Medulla oblongata (tissue), 1 donor: Measurements from ENCODE around the gene NFIA.

Source experiments
- DNase-seq: peaks from one replicate; pipeline ENCODE4 v3.0.0-alpha.2; 2015; ENCODE audit errors: extremely low spot score

Gene NFIA

DNA sequence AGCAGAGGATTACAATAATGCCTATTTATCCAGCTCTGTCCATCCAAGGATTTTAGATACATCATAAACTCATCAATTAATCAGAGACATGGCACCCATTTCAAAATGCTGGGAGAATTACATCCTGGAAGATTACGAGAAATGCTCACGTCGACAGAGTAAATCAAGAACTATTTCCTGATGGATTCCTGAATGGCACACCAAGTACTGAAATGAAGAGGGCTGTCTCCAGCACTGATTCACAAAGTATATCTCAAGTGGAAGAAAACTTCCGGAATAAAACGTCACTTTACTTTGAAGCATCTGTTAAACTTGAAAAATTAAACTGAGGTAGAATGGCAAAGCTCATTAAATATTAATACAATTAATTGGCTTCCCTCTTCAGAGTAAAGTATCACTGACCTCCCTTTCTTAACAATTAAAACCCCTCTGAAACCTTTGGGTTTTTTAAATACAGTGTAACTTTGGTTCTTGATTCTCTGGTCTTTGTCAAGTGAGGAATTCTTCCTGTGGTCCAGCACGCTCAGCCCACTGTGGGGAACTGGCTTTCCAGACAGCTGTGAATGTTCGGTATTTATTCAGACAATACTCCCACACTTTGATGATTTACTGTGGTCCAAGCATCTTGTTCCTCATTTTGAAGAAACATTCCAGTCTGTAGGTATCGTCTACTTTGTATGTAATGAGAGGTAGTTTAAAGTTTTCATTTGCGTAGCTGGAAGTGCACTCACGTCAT, 288.0 kb downstream of the NFIA start:
- DNase-seq: no peak

DNA sequence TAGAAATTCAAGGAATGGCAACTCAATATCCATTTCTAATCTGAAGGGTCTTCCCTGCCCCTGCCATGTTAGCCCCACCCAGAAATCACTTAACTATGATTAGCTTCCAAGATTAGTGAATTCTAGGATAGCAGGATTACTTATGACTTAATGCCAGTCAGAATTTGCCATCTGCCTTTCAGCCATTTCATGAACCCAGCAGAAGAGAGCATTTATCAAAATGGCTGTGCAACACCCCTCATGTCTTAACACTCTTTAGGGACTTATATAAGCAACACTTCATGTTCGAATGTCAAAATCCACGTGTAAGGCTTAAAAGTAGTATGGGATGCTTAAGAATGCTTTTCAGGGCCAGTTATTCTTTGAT, 288.5 kb downstream of the NFIA start:
- no peak for DNase-seq

DNA sequence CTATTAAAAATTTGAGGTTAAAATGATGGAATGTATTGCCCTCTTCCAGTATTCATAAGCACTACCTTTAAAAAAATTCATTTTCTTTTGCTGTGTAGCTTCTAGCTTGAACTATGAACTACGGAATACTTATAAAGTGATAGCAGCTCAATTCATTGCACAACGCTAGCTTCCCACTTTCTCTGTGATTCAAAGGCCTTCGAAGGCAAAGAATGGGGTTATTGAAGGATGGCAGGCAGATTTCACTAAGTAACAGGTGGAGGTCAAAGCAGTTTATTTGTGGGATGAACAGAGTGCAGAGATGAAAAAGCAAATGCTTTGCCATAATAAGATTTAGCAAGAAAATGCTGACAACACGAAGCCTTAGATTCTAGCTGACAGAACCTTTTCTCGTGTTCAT, 290.6 kb downstream of the NFIA start:
- DNase-seq: no peak

DNA sequence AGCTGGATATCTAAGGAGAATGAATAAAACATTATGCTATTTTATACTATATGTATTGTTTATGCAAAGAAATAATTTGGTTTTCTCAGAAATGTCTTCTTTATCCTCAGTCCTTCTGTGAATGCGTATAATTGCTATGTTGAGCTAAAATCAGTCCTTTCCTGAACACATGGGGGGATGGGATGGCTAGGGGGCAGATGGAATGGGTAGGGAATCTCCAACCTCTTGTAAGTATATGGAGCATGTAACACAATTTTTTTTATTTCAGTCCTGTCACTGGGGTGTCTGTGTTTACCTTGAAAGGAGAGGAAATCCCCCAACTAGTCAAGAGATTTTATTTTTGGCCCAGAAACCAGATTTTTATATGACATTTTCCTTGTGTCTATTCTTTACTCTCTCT, 291.8 kb downstream of the NFIA start:
- DNase-seq: no peak

DNA sequence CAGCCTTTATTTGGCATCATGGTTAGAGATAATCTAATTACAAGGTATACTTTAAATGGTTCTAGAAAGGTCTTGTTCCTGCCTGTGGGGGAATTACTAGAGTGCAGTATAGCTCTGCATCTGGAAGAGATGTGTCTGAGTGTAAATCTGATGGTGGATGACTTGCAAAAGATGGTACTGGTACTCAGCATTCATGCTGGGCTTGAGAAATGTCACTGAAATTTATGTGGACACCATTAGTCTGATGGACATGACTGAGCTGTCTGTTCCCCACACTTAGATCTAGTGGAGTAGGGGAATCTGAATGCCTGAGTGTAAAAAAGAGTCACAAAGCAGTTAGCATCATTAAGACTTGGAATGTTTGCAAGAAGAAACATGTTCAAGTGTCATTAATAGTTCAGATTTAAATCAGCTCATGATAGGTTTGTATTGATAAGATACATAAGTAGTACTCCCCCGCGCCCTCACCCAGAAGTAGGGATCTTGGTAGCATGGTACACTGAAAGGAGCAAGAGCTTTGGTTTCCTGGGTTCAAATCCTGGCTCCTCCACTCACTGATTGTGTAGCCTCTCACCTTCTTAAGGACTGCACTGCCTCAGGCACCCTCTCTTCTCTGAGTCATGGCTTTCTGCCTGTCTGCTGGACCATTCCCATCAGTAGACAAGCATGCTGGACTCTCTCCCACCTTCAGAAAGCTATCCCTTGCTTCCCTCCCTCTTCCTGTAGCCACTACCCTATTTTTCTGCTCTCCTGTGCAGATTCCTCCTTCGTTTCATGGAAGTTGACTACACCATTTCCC, 292.9 kb downstream of the NFIA start:
- DNase-seq: no peak

DNA sequence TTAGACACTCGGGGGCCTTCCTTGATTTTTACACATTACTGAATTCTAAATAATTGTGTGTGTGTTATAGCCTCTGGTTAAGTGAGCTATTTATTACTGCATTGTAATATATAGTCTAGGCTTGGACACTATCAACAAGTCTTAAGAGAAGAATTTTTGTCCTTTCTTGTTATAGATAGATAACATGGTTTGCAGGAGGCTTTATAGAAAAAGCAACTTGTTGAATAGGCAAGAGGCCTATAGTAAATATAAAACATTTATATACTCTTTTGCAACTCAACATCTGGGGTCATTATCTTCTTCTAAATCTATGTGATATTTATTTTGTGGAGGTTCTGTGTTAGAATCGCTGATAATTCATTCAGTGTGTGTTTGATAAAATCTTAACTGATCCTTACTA, 293.8 kb downstream of the NFIA start:
- no peak for DNase-seq

DNA sequence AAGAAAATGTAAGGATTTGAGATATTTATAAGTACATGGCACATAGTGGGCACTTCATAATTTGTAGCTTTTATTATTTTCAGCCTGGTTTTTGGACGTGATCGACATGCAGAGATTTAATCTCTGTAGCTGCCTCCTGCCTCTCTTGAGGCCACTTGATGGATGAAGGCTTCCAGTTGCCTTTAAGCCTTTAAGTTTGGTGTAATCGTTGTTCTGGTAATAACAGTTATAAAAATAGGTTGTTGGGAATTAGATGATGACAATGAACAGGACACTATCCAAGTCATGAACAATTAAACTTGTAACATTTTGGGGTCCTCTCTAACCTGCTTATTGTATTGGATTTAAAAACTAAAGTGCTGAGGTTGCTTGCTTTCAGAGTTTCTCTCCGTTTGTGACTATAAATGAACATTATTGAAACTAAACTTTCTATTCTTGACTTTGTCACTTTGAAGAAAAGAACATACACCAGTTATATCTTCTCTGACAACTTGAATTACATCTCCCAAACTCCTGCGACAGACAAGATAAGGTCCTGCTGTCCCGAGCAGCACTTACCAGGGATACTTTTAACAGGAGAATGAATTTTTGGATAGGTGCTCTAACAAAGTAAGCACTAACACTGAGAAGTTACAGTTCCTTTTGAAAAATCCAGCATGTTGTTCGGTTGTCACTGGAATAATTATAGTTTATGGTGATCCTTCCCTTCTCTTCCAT, 295.0 kb downstream of the NFIA start:
- DNase-seq: no peak

DNA sequence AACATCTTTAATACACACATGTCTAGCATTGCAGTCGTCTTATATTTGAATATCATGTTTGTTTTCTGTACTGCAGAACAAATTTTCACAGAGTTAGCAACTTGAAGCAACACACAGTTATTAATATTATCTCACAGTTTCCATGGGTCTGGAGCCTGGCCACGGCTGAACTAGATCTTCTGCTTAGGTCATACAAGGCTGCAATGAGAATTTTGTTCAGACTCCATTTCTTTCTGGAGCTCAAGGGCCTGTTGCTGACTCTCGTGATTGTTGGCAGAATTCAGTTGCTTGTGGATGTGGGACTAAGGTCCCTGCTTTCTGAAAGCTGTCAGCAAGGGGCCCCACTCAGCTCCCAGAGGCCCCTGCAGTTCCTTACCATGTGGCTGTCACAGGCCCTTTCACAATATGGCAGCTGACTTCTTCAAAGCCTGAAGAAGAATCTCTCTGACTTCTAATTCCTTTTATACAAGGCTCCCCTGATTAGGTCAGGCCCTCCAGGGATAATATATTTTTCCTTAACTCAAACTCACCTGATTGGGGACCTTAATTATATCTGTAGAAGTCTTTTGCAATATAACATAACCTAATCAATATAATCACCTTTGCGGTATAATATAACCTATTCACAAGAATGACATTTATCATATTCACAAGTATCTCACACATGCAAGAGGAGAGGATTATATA, 296.3 kb downstream of the NFIA start:
- no peak for DNase-seq

DNA sequence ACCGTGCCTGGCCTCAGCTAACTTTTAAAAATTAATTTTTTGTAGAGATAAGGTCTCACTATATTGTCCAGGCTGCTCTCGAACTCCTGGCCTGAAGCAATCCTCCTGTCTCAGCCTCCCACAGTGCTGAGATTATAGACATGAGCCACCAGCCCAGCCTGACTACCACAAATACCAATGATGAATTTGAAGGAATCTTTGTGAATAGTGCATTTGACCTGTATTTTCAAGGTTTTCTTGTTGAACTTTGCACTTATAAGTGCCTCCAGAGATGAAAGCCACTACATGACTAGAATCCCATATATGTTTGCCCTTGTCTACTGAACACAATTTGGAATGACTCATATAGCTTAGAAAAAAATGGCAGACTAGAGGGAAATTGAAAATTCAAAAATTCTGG, 297.3 kb downstream of the NFIA start:
- DNase-seq: no peak

DNA sequence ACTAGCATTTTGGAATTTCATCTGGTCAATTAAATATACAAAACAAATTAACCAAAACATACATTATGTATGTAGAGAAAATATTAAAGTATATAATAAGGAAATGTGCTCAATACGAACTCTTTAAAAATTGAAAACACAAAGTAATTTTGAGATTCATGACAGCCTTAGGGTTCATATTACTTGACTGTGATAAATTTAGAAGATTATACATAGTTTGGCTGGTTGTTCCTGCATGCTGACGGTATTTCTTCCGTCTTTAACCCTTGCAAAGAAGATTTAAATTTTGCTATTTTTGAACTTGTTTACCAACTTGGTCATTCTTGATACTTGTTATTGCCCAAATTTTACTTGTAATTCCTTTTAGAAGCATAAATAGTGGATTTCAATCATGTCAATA, 298.2 kb downstream of the NFIA start:
- no peak for DNase-seq

DNA sequence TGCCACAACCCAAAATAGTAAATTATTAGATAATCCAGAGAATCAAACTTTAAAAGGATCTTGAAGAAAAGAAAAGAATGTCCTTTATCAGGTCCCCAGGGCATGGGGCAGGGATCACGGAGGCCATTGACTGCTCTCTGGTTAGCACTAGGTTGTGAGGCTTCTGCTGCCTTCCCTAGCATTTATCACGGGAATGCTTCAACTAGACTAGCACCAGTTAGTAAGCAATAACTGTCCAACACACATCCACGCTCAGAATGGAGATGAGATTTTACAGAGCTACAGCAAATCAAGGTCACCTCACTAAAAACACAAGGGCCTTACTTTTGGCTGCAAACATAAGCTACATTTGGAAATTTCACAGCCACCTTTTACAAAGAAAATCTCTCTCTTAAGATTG, 304.0 kb downstream of the NFIA start:
- no peak for DNase-seq

DNA sequence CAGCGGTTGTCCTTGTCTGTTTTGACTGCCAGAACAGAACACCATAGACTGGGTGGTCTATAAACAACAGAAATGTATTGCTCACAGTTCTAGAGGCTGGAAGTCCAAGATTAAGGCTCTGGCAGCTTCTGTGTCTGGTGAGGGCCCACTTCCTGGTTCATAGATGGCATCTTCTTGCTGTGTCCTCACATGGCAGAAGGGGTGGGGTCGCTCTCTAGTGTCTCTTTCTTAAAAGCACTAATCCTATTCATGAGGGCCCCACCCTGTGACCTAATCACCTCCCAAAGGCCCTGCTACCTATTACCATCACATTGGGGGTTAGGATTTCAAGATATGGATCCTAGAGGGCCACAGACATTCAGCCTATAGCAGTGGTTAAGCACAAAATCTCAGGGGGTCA, 304.4 kb downstream of the NFIA start:
- no peak for DNase-seq

DNA sequence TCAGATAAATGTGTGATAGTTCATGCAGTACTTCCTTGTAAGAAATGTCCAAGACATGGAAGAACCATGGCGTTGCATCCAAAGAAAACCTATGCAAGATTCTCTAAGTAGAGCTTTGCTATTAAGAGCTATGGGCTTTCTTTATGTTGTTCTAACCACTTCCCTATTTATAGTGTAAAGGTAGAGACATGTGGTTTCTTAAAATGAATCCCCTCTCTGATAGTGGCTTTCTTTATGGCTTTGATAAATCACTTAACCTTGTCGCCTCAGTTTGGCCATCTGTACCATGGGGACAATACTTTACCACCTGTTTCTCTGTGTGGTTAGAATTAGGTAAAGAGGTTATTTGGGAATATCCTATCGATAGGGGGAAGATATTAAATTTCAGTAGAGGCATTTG, 305.5 kb downstream of the NFIA start:
- no peak for DNase-seq

DNA sequence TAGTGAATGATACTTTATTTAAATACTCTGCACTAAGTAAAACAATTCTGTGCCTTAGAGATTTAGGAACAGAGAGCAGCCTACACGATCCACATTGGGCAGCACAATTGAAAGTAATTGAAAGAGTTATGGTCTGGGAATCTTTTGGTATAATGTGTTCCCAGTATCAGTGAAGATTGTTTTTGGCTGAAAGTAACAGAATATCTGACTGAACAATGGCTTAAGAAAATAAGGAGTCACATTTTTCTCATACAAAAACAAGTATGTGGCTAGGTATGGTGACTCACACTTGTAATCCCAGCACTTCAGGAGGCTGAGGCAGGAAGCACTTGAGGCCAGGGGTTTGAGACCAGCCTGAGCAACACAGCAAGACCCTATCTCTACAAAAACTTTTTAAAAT, 306.2 kb downstream of the NFIA start:
- DNase-seq: no peak

DNA sequence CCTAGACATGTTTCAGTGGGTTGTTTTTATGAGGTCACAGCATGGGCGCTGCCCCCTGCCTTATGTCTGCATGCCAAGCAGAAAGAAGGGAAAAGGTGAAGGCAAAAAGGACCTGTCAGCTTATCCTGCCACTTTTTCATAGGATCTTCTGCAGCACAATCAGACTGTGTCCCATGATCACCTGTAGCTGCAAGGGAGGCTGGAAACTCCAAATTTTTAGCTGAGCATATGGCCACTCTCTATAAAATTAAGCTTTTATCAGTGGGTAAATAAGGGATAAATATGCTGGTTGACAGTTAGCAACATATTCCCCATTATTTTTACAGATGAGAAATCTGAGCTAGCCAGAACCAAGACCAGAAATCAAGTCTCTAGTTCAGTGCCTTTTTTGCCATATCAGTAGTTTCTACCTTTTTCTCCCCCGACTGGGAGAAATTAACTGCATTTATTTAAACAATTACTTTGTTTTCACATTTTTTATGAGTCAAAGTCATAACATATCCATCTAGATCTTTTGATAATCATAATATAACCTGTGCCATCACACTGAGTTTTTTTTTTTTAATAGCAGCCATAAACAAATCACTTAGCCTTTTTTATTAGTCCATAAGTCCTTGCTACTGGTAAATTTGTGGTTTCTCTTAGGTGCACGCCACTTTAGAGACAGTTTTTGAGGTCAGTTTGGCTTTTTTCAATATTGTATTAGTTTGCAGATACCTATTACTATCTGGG, 307.0 kb downstream of the NFIA start:
- no peak for DNase-seq

DNA sequence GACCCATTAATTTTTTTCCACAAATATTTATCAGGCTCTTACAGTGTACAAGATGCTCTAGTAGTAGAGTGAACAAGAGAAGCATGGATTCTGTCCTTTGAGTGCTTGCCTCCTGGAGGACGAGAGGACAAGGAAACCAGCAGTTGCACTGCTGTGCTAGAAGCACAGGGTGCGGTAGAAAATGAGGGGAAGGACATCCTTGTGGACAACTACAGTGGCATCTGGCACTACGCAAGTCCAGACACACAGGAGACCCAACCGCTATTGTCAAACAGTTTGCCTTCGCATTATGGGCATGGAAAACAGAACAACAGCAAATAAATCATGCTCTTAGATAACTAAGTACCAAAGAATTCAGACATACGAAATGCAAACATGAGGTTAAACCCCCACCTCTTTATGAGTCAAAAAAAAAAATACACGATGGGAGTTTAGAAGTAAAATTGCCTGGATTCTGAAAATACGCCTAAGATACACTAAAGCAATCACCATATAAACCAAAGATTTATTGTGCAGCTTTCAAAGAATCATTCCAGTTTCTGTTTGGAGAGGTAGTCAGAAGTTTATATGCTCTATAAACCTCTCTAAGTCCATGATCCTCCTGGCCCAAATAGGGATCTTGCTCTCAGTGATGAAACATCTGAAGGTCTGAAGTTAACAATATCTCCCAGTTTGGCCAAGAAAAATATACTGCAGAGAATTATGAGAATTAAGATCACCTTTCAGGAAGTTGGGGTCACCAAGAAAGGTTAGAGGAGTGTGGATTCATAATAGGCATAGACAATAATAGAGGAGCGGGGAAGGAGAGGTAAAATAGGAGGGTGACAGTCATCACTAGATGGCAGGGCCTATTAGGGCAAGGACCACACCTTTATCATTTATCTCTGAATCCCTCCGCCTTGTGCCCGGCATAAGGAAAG, 307.8 kb downstream of the NFIA start:
- DNase-seq: no peak

DNA sequence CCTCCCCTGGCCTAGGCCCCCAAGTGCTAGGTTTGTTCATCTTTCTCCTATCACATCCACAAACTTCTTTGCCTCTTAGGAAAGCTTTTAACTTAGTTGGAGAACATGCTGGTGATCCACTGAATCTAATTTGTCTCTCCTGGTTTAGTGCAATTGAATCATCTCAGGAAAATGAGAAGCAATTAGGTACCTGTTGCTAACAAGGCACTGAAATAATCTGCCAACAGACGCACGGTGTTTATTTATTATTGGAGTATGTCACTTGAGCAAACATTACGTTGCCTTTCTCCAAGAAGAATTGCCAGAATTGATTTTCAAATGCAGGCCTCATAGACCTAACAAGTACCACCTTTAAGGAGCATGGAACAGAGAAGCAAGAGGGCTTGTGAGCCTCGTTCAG, 309.4 kb downstream of the NFIA start:
- no peak for DNase-seq

DNA sequence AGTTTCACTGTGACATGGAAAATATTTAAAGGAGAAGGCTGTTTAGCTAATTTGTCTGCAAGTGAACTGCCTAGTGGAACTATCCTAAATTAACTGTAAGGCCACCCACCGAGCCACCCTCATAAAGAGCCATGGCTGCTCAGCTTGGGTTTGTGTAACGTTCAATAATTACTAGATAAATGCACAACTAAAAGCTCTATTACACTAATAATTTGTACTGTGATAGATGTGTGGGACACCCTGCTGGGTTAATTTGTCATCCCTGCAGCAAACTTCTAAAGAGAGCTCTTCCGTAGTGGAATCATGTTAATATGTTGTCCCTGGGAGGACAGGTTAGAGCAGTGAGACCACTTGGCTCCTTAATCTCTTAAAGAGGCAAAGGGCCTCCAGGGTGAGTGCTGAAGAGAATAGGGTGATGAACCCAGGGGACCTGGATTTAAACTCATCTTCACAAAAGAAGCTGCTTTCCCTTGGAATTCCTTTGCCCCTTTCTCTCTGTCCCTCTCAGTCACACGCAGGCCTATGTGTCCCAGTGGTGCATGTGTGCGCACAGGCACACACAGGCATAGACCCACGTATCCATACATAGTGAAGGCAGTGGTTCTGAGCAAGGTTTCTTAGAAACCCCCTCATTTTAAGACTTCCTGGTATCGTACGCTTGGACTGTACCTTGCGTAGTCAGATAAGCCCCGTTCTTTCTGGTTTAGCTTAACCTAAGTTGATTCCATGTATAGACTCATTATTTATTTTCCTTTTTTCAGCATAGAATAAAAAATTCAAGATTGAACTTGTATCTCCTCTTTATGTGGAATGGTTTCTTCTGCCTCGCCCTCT, 310.3 kb downstream of the NFIA start:
- no peak for DNase-seq

DNA sequence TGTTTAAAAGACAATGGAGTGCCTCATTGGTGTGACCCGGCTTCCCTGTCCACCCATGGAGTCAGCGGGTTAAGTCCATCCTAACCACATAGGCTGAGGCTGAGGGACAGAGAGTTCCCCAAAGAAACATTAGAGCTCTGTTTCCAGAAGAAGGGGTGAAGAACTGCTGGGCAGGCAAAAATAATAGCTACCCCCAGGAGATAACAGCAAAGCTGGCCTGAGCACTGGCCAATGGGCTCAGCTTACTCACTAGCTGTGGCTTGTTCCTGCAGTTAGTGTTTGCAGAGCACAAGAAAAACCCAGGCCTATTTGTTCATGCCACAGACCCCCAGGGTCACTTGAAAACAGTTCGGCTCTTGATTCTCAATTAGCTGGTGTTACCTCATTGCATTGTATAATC, 311.2 kb downstream of the NFIA start:
- DNase-seq: no peak
